Measurements from ENCODE around the gene SH2D2A.

DNA sequence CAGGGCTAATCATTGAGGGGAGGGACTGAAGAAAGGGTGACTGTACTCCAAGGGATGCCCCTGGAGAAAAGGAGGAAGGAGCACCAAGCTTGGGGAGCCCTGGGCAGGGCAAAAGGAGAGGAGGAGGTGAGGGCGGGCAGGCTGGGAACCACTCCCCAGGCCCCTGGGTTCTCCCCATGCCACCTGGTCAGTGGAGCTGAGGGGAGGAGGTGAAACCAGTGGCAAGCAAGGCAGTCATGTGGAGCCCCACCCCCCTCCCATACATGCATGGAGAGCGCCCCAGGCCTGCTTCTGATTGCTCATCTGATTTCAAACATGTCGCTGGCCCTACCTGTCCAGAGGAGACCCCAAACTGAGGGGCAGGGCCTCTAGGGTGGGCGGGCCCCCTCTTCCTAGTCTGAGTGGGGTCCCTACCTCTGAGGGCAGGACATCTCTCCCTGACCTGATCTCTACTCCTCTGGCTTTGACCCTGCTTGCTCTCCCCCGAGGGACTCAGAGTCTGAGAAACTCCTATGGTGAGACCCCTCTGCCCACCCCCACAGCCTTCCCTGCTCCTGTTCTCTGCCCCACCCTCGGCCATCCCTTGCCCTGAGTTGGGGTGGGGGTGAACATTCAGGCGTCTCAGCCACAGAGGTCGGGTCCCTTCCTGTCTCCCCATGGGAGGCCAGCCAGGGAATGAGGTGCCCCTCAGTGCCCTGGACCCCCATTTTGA, 23.7 kb upstream of the SH2D2A start:
- TF ChIP-seq, protein P1, sequence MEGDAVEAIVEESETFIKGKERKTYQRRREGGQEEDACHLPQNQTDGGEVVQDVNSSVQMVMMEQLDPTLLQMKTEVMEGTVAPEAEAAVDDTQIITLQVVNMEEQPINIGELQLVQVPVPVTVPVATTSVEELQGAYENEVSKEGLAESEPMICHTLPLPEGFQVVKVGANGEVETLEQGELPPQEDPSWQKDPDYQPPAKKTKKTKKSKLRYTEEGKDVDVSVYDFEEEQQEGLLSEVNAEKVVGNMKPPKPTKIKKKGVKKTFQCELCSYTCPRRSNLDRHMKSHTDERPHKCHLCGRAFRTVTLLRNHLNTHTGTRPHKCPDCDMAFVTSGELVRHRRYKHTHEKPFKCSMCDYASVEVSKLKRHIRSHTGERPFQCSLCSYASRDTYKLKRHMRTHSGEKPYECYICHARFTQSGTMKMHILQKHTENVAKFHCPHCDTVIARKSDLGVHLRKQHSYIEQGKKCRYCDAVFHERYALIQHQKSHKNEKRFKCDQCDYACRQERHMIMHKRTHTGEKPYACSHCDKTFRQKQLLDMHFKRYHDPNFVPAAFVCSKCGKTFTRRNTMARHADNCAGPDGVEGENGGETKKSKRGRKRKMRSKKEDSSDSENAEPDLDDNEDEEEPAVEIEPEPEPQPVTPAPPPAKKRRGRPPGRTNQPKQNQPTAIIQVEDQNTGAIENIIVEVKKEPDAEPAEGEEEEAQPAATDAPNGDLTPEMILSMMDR (conservative IDR thresholded peaks at IDR 0.05), result no peak
- no peak for TF ChIP-seq EZH2 (IDR thresholded peaks at IDR 0.05; ENCODE audit: low read depth)

Data from PC-9 (cell line).